GM21367 (cell line): ENCODE results near the gene MOB3A.

Experiments
- ATAC-seq: cut with Tn5 transposase; IDR thresholded peaks from one replicate; pipeline ENCODE4 v1.9.1; 2021; ENCODE audit not compliant: unreplicated experiment

Gene MOB3A

DNA sequence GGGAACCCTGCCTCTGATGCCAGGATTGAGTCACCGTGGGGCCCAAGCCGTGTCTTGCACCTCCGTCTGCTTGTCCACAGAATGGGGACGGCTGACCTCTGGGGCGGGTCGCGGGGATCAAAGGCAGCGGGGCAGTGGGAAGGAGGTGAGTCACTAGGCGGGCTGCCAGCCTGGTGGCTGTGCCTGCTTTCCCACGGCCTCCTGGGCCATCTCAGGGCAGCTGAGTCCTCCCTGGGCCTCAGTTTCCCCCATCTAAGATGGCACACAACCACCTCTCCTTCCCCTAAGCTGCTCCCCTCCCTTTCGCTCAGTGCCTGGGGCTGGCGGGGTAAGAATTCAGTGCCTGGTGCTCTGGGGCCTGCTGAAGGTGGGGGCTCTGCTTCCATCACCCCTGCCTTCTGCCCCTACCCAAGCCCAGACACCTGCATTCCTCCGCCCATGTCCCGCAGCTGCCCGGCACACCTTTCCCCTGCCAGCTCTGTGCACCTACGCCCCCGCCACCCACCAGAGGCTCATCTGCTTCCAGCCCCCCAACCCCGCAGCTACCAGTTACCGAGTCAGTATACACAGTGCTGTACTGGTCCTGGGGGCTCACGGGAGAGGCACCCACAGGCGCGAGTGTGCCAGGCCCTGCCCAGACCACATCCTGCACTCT lies 48.5 kb downstream of the MOB3A start:
- ATAC-seq: no peak

DNA sequence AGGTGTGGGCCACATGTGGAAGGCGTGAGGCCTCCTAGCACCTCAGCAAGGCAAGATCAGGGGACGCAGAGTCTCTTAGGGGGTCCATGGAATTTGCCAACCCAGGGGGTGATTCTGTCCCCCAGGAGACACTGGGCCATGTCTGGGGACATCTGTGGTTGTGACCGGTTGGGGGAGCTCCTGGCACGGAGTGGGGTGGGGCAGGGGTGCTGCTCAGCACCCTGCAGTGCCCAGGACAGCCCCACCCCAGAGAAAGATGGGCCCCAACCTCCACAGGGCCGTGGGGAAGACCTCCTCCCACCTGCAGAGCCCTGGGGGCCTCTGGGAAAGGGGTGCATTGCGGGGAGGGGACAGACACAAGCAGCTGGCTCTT lies 49.1 kb downstream of the MOB3A start:
- no peak for ATAC-seq

DNA sequence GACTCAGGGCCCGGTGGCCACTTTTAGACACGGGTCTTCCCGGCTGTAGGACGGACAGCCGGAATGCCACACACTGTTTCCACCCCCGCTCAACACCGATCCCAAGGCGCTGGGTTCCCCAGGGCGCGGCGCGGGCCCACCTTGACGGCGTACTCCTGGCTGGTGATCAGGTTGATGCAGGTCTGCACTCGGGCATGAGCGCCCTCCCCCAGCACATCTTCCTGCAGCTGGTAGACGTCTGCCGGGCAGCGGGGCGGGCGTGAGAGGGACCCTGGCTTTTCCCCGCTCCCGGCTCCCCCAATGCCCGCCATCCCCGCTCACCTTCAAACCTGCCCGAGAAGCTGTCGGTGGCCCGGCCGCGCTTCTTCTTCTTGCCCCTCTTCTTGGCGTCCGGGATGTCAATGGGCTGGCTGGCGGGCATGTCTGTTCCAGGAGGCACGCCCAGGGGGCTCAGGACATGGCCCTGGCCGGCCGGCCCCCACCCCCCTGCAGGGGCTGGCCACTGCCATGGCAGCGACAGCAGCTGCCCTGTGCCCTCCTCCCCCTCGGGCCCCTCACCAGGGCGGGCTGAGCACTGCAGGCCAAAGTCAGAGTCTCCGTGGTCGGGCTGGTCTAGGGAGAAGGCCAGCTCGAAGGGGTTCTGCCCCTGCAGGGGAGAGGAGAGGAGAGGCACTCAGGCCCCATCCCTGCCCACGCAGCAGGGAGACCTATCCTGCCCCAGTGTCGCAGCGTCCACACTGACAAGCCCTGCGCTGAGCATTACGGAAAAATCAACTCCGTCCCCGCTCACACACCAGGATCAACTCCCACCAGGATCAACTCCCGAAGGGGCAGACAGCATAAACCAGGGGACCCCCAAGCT lies 49.8 kb downstream of the MOB3A start:
- ATAC-seq: no peak

DNA sequence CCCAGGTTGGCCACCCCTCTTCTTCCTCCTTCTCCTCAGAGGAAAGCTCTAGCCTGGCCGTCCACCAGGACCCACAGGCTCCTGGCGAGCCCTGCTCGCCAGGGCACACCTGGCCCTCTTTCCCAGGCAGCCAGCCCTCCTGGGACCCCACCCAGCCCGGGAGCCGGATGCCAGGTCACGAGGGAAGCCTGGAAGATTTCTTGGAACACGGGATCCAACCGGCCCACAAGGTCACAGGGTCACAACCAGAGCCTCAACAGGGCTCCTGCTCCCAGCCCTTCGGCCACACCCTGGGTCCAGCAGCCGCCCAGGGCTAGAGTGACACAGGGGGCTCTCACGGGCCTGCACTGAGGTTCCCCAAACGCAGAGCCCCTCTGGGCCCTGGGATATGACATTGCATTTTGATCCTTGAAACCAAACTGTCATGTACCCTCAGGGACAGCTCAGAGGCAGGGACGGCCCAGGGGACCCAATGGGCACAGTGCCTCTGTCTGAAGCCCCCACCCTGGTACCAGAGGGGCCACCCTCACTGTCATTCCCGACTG lies 50.6 kb downstream of the MOB3A start:
- ATAC-seq: no peak

DNA sequence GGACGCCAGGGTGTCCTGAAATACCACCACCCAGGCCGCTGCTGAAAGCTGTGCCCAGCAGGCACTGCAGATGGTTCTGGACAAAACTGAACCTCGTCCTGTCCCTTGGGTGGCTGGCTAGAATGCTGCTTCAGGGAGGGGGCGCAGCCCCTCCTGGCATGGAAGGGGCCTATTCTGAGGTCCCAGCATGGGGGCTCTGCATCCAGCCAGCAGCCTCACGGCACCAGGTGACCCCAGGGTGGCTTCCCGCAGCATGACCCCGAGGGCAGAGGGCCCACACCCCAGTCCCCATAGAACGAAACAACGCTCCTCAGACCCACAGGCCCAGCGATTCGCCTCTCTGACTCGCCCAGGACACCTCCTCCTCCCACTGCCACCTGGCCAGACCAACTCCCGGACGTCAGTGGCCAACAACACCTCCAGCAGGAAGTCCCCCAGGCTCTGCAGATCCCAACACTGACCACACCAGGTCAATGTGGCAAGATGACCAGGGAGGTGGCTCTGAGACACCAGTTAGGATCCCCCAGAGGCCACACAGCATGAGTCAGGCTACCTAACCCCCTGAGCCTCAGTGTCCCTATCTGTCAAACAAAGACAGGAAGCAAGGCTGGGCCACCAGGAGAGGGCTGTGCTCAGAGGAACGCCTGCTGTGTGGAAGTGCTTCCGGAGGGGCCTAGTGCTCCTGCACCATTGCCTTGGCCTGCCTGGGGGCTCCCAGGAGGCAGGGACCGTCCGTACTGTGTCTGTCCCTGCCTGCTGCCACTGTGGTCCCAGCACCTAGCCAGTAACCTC lies 51.2 kb downstream of the MOB3A start:
- ATAC-seq: no peak

DNA sequence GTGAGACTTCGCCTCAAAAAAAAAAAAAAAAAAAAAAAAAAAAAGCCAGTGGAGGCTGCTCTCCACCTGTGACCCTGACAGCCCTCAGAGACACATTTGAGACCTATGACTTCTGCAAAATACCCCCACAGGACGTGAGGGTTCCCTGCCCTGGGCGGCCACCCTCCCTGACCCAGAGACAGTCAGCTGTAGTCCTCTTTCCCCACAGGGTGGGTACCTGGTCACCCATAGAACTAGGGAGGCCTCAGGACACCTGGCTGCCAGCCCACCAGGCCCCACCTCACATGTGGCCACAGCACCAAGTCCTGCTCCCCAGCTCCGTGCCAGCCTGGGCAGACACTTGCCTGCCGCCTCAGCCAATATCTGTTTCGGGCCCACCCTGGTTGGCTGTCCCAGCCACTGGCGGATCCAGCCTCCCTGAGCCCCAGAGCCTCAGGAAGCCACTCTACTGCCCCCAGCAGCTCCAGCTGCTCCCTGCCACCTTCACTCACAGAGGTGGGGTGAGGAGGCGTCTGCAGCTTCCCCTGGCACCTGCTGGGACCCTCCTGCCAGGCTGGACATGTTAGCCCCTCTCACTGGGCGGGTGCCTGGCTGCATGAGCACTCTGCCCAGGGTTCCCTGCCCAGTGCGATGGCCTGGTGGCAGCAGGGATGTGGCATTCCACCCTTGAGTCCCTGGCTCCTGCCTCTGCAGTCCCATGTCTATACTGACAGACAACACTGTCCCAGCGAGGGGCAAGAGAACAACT lies 52.0 kb downstream of the MOB3A start:
- ATAC-seq: no peak

DNA sequence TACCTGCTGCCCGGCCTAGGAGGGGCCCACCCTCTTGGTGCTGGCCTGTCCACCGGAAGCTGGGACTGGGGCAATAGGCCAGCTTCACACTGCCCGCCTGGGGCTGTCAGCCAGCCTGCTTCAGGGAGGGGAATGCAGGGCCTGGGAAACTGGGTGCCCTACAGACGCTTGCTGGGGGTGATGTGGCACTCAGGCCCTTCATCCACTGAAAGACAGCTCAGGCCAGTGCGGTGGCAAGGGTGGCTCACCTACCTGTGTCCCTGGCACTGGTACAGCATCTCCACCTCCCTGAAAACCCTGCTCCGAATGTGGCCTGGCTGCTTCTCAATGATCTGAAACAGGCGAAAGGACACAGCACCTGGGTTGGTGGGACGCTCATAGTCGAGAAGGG lies 52.9 kb downstream of the MOB3A start:
- no peak for ATAC-seq

DNA sequence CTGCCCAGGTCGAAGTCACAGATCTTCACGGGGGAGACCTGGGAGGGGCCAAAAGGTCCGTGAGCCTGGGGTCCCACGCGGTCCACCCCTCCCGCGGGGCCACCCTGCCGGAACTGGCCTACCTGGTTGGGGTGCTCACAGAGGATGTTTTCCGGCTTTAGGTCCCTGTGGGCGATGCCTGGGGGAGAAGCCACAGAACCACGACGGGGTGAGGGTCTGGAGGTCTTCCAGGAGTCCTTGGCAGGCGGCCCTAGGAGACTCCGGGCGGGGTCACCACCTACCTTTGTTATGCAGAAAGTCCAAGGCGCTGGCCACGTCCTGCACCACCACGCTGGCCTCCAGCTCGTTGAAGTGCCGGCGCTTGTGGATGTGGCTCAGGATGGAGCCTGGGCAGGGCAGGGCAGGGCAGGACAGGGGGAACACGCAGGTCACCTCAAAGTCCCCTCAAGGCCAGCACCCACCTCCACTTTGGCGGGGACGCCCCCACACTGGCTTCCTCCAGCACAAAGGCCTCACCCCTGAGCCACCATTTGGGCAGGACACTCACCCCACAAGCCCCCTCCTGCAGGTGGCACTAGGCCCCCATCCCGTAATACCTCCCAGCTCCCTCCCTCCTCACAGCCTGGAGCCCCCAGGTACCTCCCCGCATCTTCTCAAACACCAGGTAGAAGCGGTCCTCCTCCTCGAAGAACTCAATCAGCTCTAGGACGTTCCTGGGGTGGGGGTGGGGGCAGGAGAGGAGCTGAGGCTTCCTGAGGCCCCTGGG lies 53.5 kb downstream of the MOB3A start:
- ATAC-seq: peak; percentile 7

DNA sequence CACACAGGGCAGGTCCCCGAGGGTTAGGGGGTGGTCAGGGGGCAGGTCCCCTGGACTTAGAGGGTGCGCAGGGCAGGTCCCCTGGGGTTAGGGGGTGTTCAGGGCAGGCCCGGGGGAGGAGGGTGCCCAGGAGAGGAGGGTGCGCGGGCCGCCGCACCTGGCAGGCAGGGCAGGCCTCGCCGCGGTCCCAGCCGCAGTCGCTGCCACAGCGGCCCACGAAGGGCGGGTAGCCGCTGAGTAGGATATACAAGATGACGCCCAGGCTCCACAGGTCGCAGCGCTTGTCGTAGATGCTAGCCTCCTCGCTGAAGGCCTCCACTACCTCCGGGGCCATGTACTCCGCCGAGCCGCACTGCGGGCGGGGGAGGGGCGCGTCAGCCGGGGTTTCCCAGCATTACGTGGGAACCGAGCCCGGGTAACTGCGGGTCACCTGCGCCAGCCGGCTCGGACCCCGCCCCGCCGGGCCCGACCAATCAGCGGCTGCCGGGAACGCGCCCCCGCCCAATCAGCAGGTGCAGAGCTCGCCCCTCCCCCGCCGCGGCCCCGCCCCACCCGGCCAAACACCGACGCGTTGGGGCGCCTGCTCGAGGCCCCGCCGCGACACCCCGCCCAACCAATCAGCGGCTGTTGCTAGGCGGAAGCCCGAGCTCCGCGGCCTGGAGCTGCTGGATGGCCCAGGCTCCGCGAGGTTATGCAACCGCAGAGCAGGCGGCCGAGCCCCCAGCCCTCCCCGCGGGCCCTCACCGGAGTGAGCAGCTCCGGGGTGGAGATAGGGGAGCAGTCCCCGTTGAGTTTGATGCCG lies 54.2 kb downstream of the MOB3A start:
- ATAC-seq: peak; percentile 38

DNA sequence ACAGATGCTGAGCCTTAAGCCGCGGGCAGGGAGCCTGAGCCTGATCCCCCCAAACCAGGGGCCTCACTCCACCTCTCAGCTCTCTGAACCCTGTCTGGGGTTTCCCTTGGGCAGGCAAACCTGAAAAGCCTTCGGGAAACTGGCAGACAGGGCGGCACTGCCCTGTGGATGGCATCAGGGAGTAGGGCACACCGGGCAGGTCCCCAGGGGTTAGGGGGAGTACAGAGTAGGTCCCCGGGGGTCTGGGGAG lies 54.8 kb downstream of the MOB3A start:
- no peak for ATAC-seq

DNA sequence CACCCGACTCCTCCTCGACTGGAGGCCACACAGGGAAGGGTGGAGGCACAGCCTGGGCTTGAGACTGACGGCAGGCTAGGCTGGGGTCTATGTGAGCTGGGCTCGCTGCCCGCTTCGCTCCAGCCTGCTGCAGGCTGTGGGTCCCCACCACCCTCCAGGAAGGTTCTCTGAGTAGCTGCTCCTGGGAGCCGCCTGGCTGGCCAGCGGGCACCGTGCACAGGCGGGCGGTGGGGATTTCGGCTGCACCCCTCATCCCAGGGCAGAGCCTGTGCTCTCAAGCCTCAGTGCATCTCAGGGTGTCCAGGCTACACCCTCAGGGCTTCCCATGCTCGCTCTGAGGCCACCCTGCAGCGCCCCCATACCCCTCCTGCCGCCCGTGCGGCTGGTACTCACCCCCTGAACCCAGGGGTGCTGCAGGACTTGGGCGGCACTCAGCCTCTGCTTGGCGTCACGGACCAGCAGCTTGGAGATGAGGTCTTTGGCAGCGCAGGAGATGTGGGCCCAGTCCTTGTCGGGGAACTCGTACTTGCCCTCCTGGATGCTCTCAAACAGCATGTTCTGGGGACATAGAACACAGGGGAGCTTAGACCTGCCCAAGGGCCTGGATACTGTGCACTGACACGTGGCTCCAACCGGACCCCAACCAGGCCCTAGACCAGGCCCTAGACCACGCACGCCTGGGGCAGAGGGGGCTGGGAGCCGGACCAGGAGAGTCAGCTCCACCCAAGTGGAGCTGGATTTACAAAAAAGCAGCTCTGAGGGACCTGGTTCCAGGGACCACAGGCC lies 55.3 kb downstream of the MOB3A start:
- ATAC-seq: no peak

DNA sequence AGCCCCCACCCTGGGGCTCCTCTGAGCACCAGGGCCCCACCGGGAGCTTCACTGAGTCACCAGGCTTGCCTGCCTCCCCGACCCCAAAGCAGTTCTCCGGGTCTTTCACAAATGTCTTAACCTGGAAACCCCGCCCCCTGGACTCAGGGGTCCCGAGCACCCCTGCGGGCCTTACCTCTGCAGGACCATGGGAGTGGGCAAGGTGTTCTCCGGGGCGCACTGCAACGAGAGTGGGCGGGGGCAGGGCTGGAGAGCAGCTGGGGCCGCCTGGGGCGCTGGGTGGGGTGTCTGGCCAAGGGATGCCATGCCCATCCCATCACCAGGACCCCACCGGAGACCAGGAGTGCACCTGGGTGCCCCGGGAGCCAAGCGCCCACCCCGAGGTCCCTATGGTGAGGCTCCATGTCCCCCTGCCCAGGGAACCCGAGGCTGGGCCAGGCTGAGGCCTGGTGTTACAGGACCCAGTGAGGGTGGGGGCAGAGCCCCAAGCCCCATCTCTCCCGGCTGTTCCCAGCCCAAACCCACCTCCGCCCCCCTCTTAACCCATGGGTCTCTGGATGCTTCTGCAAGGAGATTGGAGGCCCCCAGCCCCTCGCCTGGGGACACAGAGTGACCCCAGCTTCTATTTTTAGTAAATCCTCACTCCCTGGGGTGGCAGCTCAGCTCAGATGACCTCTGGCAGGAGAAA lies 56.0 kb downstream of the MOB3A start:
- ATAC-seq: no peak

DNA sequence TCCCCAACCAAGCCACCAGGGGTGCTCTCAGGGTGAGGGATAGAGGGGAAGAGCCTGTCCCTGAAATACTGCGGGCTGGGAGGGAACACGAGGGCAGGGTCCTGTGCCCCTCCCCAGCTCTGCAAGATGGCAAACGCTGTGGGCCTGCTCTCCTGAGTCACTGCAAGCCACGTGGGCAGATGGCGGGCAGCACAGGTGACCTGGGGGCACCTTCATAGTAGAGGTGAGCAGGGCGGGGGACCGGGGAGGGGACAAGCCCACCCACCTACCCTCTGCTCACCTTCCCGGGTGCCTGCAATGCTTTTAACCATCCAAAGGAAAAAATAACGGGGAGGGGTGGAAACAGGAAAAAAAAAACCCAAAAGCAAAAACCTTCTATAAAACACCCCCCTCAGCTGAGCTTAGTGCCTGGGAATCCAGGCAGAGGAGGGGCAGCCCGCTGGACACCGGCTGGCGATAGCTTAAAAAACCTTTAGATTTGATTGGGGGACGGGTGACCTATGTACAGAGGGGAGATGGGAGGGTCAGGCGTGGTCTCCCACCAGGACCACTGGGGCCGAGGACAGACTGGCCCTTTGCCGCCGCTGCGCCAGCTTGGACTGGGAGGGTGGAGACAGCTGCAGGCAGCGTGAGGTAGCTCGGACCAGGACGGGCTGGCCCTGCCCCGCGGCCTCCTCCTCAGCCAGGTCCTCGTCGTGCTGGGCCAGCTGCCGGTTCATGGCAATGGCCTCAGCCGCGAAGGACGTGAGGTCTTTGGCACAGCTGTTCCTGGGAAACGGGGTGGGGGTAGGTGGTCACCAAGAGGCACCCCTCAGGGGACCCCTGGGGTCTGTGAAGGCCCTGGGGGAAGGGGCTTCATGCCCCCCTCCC lies 56.8 kb downstream of the MOB3A start:
- no peak for ATAC-seq

DNA sequence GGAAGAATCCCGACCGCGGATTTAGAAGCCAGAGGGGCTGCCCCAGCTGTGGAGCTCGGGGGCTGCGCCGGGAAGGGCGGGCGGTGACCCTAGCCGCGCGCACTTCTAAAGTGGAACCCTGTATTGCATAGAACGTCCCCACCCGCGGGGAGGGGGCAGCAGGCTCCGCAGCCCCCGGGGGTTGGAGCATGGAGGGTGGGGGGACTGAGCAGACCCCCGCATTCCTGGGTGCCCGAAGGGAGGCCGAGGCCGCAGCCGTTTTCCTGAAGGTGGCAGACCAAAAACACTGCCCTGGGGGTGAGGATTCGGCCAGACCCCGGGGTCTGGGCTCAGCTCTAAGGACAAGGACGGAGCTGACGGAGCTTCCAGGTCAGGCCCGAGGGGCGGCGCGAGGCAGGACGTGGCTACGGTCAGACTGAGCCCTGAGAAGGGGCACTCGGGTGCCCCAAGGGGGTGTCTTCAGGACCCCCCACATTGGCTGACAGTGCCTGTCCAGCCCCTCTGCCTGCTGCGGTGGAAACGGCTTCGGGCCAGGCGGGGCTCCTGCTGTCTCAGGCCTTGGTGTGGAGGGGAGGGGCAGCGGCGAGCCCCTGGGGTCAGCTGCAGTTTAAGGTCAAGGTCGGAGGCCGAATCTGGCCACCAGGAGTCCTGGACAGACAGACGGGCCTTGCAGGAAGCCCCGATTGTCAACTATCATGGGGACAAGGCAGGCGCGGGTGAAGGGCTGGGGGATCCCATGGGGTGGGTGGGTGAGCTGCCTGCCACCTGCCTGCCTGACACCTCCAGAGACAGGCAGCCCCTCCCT lies 57.6 kb downstream of the MOB3A start:
- ATAC-seq: no peak

DNA sequence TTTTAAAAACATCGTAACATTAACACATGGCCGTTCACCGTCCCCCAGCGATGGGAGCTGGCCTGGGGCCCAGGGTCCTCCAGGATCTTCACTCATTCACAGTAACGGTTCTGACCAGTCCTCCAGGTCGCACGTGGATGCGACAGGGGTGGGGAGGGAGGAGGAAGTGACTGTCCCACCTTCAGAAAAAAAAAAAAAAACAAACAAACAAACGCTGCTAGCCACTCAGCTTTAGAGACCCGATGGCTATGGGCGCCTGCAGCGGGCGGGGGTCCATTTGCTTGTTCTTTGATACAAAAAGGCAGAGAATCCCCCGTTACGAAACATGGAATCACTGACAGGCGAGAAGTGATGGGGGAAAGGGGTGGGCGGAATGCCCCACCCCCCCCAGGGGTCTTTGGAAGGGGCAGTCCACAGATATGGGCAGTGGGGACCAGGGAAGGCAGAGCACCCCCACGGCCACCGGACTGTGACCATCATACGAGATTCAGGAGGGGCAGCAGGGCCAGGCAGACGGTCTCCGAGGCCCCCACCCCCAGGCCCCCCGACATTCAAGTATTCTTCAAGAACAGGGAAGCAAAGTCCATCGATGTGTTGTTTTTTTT lies 58.4 kb downstream of the MOB3A start:
- no peak for ATAC-seq

DNA sequence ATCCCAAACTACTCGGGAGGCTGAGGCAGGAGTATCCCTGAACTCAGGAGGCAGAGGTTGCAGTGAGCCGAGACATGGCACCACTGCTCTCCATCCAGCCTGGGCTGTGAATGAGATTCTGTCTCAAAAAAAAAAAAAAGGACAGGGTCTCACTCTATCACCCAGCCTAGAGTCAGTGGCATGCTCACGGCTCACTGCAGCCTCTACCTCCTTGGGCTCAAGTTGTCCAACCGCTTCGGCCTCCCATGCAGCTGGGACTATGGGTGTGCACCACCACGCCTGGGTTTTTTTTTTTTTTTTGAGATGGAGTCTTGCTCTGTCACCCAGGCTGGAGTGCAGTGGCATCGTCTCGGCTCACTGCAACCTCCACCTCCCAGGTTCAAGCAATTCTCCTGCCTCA lies 59.7 kb downstream of the MOB3A start:
- no peak for ATAC-seq
